SU-DHL-6 (cell line): ENCODE data around the gene P3H1.

Experiments used
- EZH2phosphoT487 ChIP-seq: fragments of 200-600 bp; sonication (generic), shearing (Covaris generic); conservative IDR thresholded peaks from 2 replicates; pipeline ENCODE4 v1.6.1; 2018; ENCODE audit warnings: mild to moderate bottlenecking, antibody characterized with exemption, low read length, moderate library complexity, mixed read lengths
- TF ChIP-seq, protein P1 (sequence below): fragments of 200-600 bp; sonication (generic); IDR thresholded peaks from one replicate; pipeline ENCODE4 v1.5.1; 2017; ENCODE audit warnings: antibody characterized with exemption, mild to moderate bottlenecking, low read length, moderate library complexity; ENCODE audit not compliant: insufficient read depth, poor library complexity, severe bottlenecking

DNA sequence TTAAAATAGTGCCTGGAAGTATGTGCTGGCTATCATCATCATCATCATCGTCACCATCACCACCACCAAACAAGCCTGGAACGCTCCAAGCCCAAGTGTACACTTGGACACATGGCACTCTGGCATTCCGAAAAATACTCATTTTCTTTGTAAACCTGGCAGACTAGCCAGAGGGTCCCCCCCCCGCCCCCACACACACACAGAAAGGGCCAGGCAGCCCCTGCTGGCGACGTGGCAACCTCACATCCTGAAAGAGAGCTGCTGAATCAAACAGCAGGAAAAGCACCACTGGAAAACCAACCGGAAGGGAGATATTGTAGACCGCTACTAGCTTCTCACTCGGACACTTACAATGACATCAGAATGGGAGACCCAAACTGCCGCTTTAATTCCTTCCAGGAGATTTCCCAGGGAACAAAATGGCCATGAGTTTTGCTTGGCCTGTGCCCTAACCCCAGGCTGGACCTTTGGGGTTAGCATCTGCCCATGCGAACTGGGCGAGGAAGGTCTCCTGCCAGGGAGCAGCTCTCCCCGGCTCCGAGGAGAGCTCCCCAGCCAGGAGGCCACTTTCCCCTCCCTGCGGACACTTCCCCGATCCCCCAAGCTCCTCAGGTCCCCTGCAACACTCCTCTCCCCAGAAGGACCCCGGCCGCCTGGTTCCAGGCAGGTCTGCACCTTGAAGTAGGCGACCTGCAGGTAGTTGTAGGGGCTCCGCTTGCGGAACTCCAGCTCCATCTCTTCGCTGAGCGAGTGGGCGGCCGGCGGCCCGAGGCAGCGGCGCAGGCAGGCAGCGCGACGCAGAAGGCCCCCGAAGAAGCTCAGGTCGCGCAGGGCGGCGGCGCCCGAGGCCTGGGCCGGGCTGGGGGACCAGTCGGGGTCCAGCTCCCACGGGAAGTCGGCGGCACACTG lies 742 bp downstream of the P3H1 start:
- TF ChIP-seq, protein P1, sequence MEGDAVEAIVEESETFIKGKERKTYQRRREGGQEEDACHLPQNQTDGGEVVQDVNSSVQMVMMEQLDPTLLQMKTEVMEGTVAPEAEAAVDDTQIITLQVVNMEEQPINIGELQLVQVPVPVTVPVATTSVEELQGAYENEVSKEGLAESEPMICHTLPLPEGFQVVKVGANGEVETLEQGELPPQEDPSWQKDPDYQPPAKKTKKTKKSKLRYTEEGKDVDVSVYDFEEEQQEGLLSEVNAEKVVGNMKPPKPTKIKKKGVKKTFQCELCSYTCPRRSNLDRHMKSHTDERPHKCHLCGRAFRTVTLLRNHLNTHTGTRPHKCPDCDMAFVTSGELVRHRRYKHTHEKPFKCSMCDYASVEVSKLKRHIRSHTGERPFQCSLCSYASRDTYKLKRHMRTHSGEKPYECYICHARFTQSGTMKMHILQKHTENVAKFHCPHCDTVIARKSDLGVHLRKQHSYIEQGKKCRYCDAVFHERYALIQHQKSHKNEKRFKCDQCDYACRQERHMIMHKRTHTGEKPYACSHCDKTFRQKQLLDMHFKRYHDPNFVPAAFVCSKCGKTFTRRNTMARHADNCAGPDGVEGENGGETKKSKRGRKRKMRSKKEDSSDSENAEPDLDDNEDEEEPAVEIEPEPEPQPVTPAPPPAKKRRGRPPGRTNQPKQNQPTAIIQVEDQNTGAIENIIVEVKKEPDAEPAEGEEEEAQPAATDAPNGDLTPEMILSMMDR: no peak
- no peak for TF ChIP-seq EZH2phosphoT487
